GM21528 (cell line): ENCODE results near the gene TBC1D22A.

Experiments used
- ATAC-seq: cut with Tn5 transposase; IDR thresholded peaks from one replicate; pipeline ENCODE4 v1.9.1; 2021; ENCODE audit warnings: mild to moderate bottlenecking, moderate library complexity; ENCODE audit not compliant: unreplicated experiment, low FRiP score

TBC1D22A gene

DNA sequence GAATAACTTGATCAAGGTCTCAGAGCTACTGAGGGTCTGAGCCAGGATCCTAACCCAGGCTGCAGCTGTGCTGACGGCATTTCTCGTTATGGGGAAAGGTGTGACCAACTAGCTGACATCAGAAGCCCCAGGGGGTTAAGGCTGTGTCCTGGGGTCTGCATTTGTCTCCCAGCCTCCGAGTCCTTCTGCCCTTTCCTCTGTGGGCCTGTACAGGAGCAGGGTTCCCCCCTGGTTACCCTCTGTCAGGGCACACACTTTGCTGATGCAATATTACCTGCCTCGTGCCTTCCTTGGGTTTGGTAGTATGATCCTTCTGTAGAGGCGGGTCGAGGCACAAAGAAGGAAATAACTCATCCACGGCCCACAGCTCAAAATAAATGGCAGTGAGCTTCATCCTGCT, 183.0 kb downstream of the TBC1D22A start:
- ATAC-seq: no peak

DNA sequence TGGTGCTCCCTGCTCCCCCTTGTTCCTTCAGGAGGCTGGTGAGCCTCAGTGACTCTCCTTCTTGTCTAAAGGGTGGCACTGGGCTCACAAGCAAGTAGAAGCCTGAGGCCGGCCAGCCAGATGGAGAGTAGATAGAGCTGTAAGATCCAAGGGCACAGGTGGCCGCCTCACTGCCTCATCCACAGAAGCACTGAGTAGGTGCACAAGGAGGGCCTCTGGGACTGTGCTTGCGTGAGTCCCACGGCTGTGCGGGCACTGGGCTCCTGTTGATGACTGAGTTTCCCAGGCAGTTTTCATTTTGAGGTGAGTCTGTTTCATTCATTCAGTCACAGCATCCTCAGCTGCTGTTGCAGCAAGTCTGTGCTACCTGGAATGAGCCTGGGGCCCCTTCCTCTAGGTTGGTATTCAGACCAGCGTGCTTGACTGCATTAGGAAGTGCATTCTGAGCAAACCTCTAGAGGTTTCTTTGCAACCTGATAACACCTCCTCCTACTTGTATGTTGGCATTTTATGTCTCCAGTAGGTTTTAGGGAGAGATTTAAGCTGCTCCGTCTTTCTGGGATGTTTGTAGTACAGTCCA, 184.0 kb downstream of the TBC1D22A start:
- no peak for ATAC-seq

DNA sequence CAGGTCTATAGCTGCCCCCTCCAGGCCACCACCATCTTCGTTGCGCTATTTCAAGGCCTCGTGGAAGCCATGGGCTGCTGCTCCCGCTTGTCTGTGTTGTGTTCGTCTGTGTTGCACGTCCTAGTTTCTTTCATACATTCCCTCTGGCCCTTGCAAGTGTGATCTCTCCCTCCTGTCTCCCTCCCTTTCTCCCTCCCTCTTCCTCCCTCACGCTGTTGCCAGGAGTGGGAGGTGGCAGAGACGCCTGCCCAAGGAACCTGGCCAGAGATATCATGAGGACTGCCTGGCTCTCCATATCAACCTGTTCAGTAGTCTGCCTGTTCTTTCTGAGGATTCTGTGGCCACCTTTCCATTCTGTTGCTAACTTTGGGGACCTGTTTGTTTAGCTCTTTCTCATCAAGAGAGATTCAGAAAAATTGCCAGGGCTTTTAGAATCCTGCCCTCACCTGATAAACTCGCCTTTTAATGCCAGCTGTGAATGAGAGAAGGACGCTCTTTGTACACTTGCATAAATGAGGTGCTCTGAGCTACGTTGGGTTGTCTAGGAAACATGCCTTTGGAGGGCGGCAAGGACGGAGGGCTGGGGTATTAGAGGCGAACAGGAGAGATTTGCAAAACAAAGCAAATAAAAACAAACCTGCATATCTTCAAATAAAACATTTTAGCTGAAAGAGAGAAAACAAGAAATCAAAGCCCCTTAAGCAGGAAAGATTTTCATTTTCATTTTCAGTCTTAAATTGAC, 185.2 kb downstream of the TBC1D22A start:
- ATAC-seq: no peak

DNA sequence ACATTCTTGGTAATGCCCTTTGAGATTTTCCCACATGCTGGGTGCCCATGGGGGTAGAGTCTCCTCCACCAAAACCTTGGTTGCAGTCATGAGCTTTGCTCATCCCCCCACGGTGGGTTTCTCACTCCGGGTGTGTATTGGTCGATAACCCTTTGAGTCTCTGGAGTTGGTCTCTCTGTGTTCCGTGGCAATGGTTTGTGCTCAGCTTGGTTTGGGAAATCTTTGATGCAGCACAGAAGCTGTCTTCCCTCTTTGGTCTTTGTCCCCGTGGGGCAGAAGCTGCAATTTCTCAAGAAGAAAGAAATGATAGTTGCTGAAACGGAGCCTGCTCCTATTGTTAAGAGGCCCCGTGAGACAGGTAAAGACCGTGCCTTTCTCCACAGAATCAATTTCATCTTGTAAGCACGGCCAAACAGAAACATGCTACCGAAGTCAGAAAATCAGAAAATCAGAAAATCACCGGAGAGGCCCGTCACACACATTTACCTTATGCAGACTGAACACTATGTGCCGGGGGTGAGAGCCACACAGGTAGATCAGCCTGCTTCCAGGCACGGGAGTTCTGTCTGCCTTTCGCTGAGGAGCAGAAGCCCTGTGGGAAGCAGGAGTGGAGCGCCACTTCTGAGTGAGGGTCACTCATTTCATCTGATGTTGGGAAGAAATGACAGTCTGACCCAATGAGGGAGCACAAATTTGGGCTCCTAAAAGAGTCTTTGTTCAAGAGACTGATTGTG, 186.1 kb downstream of the TBC1D22A start:
- no peak for ATAC-seq

DNA sequence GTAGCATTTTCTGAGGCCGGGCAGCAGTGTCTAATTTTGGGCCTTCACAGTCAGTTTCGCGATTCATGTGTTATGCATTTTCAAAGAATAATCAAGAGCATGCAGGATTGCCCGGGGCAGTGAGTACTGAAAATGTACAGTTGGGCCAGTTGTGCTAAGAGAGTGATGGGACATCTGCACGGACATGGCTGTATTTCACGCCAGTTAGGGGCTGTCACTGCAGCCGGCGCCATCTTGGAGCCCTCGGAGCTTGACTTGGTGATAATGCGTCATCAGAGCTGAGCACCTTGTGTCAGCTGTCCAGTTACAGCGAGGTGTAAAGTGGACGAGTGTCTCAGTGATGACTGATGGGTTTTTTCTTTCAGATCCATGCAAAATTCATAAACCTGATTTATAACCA, 188.9 kb downstream of the TBC1D22A start:
- ATAC-seq: no peak

DNA sequence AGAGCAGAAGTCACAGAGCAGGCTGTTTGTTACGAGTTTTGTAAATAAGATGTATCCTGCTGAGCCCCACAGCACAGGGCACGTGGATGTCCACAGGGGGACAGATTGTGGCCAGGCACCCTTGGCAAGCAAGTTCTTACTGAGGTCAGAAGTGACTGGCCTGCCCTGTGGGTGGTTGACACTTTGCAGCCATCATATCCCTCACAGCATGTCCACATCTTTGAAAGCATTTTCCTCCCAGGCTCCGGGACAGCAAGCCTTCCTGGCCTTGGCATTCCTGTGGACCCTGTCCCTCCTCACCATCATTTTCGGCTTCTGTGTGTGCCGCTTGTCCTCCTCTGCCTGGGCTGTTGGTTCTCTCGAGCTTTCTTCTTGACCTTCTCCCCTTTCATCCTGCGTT, 189.5 kb downstream of the TBC1D22A start:
- no peak for ATAC-seq

DNA sequence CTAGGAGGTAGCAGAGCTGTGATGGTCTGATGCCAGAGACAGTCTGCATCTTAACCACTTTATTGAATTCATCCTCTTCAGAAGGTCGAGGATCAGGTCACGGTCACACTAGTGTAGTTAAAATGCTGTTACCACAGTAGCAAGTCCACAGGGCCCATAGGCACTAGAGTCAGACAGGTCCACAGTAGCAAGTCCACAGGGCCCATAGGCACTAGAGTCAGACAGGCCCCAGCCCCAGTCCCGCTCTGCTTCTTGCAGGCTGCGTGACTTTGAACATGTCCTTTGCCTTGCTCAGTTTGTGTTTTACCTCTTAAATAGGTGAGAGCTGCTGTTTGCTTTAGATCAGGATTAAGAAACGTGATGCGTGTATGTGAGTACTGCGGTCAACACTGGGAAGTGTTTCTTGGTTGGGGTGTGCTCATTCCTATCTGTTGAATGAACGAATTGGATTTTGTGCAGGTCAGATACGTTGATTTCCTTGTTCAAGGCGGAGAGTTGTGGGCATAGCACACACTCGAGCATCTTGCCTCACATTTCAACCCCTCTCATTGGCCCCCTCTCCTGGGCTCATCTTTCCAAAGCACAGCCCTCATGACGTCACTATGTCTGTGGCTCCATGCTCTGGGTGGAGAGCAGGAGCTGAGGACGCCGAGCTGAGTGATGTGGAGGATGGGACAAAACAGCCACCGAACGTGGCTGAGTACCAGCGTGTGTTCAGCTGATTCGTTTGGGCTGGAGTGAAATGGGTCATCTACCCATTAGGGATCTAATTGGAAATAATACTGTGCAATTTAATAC, 191.7 kb downstream of the TBC1D22A start:
- no peak for ATAC-seq

DNA sequence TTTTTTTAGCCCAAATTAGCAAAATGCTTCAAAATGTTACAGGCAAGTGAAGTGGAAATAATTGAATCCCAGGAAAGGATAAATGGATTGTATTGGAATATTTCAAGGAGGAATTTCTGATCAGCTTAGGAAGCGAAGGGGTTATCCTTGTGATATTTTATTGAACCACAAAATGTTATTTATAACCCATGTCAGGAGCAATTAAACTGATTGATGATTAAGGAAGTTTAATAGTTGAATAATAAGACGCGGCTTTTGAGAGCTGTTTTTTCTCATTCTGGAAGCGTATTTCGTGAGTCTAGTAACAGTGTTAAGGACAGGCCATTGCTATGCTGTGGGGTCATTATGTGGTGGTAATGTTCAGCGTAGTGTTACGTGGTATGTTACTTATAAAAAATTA, 192.3 kb downstream of the TBC1D22A start:
- no peak for ATAC-seq

DNA sequence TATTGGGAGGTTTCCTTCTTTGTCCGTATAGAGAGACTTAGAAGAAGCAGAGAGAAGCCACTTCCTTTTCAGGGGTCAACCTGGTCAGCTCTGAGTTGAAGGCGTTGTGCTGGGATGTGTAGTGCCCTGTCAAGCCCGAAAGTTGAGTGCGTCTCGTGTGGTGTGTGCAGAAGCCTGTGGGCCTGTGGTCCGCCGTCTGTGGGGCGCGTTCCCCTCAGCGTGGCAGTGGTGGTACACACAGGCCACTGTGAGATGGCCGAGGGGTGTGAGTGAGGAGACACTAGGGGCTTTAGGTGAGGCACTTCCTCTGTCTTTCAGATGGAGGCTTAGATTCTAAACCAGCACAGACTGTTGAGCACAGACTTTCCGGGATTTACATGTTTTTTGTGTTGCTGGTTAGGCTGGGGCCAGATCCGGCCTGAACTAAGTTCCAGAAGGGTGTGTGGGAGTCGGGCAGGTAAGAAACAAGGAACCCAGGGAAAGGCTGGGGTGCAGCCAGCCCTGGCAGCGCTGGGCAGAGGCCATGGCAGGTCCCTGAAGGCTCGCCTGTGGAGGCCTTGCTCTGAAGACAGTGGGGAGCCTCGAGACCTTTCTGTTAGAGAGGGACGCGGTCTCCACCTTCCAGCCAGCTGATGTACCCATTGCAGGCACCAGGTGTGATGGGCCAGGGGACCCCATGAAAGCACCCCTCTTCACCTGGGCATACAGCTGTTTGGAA, 194.2 kb downstream of the TBC1D22A start:
- no peak for ATAC-seq

DNA sequence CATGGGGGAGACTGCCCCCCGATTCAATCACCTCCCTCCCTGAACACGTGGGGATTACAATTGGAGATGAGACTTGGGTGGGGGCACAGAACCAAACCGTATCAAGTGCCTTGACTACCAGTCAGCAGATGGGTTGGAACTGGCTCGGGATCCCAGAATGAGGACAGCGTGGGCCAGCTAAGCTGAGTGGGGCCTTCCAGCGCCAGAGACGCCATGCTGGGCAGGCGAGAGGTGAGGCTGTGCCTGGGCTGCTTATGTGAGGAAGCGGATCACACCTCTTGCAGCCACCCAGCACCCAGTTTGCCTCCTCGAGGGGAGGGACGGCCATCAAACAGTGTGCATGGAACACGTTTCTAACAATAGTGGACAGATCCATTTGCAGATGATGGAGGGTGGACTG, 195.1 kb downstream of the TBC1D22A start:
- ATAC-seq: no peak

DNA sequence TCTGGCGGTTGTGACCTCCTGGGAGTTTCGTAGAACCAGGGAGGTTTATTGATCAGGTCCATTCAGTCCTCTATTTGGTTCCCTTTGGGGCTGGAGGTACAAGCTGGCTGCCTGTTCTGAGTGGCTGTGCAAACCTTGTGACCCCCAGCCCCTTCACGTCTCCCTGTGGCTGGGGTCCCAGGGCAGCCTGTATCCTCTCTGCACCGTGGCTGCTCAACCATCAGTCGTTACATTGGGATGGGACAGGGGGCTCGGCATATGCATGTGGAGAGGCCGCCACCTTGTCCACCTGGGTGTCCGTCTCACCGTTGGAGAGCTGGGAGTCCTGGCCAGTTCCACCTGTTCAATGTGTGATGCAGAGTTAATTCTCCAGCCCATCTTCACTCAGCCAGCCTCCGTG, 195.7 kb downstream of the TBC1D22A start:
- ATAC-seq: no peak

DNA sequence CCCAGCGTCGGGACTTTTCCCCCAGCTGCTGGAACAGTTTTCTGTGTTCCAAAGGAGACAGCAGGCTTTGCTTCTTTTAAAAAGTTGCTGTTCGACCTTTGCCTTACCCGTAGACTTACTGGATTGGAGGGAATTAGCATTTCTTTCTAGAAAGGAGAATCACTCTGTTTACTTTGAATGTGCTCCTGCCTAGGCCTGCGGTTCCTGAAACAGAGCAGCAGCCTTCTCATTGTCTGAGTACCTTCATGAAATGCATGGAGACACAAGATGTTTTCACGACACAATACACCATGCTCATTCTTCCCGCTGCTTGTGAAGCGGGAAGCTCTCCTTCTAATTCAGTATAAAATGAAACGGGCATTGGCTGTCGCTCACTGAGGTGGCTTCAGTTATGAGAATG, 196.2 kb downstream of the TBC1D22A start:
- ATAC-seq: no peak

DNA sequence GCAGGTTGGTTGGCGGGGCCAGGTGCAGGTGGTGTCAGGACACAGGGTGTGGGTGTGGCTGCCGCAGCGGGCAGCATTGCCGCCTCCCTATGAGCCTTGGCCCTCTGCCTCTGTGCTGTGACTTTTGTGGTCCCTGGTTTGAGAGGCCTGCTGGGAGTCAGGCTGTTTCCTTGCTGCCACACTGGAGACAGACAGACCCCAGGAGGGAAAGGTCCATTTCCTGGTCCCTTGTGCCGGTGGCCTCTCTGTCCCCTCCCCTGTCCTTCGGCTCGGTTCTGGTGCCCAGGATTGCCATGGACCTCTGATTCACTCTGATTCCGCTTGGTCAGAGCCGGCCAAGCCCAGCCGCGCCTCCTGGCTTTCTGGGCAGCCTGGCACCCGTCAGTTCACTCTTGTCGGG, 196.9 kb downstream of the TBC1D22A start:
- ATAC-seq: no peak

DNA sequence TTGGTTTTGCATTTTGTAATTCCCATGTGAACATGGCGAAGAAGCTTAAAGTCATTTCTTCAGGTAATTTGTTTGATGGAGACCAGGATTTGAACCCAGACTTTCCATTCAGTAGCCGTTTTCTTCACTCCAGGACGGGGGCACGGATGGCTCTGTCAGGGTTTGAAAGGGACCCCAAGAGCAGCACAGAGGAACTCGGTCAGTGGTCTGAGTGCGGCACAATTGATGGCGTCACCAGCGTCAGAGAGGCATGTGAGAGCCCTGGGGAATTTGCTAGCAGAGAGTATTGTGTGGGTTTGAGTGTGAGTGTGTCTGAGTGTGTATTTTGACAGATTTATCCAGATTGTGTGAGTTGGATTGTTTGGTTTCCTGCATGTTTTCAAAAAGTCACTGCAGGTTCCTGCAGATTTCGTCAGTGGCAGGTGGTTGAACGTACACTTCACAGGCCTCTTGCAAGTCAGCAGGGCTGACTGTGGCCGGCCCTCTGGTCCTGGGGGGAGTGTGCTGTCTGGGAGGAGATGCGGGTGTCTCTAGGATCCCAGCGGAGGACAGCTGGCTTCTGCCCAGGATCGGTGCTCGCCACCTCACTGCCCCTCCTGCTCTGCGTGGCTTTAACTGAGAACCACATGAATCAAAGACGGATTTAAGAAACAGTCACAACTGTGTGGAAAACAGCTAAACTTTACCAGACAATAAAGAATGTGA, 199.3 kb downstream of the TBC1D22A start:
- ATAC-seq: no peak

DNA sequence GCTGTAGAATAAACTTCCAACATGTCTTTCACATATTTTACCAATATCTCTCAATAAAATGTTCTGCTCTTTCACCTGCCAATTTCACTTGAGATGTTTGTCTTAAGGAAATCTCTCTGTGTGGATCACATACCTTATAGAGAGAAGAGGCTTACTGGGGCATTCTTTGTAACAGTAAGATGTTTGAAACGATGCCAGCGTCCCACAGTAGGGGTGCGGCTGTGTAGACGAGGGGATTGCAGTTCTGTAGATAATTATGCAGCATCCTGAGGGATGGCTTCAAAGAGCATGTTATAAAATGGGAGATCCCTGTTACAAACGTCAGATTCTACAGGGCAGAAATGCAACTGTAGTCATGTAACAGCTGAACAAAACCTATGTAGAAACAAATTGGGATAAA, 200.0 kb downstream of the TBC1D22A start:
- ATAC-seq: no peak

DNA sequence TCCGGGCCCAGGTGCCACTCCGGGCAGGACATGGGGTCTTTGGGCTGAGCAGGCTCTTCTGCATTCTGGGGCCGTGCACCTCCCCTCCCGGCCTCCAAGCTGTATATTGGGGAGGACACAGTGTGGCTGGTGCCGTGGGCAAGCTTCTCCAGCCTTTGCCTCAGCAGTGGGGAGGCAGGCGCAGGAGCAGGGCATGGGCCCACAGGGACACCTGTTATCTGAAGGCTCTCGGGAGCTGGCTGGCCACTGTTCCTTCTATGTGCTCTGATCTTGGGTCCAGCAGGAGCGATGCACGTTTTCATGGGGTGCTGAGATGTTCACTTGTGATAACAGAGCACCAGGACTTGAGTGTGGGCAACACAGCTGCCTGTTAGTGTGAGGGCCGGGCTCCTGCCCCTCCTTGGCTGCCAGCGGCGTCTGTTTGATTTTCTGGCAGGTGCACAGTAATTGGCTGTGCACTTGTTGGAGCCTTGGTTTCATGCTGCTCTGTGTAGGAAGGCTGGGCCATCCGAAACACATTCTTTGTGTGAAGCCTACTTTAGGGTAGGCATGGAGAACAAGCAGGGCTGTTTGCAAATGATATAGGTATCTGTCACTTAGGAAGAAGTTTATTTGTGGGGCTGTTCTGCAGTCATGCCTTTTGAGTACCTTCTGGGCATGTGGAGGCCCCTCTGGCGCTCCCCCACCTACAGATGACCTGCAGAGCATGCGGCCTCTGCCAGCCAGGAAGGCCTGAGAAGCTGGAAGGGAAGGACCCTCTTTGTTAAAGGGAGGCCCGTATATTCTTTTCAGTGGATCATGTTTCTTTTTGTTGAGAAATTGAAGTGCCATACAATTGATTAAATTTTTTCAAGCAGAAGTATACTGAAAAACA, 201.5 kb downstream of the TBC1D22A start:
- ATAC-seq: no peak

DNA sequence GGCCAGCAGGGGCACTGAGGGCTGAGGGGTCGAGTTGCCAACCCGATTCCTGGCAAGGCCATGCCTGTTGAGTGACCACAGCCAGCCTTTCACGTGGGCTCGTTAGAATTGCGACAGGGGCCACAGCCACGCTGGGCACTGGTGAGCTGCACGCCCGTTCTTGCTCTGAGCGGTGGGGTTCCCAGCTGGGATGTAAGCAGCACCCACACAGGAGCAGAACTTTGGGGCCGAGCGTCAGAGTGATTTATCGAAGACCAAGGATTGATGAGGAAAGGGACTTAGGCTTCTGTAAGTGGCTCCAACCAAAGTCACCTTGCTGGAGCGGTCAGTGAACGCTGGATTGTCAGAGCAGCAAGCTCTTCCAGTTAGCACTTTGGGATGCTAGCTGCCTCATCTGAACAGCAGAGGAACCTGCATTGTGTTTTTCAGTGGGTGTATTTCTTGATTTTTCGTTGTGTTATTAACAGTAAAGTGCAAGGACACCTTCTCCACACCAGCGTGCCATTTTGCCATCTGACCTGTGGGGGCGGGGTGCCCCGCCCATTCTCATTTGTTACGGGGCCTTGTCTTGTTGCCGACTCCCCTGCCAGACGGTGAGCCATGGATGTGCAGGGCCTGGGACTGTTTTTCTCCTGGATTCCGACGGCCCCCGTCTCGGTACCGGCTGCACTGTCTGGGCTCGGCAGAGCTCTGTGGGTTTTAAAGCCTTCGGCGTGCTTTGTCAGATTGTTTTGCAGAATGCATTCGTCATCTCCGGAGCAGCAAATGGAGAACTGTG, 202.5 kb downstream of the TBC1D22A start:
- no peak for ATAC-seq
